Stimulated activated CD4-positive, alpha-beta T cell treated with anti-CD3 and anti-CD28 coated beads, Interleukin-12 subunit alpha, Interleukin-12 subunit beta, amount 100 ng/mL, for 4 hours (primary cell): ENCODE data around the gene PFAS.
"Not testable (repeated sequence)": the region's sequence is repeated elsewhere in the genome, so short reads cannot be mapped to it uniquely, and the experiment has no call there.

ENCODE experiments used
- DNase-seq: peaks from one replicate; pipeline ENCODE4 v3.0.0-alpha.2; 2020

PFAS gene, protein sequence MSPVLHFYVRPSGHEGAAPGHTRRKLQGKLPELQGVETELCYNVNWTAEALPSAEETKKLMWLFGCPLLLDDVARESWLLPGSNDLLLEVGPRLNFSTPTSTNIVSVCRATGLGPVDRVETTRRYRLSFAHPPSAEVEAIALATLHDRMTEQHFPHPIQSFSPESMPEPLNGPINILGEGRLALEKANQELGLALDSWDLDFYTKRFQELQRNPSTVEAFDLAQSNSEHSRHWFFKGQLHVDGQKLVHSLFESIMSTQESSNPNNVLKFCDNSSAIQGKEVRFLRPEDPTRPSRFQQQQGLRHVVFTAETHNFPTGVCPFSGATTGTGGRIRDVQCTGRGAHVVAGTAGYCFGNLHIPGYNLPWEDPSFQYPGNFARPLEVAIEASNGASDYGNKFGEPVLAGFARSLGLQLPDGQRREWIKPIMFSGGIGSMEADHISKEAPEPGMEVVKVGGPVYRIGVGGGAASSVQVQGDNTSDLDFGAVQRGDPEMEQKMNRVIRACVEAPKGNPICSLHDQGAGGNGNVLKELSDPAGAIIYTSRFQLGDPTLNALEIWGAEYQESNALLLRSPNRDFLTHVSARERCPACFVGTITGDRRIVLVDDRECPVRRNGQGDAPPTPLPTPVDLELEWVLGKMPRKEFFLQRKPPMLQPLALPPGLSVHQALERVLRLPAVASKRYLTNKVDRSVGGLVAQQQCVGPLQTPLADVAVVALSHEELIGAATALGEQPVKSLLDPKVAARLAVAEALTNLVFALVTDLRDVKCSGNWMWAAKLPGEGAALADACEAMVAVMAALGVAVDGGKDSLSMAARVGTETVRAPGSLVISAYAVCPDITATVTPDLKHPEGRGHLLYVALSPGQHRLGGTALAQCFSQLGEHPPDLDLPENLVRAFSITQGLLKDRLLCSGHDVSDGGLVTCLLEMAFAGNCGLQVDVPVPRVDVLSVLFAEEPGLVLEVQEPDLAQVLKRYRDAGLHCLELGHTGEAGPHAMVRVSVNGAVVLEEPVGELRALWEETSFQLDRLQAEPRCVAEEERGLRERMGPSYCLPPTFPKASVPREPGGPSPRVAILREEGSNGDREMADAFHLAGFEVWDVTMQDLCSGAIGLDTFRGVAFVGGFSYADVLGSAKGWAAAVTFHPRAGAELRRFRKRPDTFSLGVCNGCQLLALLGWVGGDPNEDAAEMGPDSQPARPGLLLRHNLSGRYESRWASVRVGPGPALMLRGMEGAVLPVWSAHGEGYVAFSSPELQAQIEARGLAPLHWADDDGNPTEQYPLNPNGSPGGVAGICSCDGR (N-terminal part only)

DNA sequence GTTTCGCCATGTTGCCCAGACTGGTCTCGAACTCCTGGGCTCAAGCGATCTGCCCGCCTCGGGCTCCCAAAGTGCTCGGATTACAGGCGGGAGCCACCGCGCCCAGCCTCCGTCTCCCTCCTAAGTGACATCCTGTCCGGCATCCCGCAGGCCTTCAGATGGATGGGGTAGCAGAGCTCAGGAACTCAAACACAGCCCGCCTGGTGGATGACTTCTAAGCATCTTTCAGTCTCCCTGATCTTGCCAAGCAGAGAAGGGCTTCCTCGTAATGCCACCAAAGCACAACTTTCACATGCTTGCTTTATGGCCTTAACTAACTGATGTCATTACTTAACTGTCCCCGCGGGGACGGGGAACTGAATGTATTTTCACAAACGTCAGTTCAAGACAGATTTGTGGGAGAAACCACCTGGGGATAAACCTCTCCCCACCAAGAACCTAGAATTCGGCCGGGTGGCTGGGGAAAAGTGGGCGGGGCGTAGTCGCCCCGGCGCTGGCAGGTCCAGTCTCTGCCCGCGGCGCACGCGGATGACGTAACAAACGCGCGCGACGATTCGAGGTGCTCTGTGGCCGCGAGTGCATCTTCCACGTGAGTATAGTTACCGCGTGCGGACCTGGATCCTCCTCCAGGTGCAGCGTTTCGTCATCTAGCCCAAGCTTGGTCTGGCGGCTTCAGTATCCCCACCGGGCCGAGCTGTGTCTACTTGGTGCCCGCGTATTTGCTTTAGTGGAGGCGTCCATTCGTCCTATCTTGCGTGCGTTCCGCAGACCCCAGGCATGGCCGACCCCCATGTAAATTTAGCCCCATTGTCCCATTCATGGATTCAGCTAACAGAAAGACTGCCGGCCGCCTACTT, at the start of gene PFAS:
PFAS (plus strand) TSS at position 539 of the 857 bp plus-strand sequence. CDS start 4,649 bp downstream, outside the sequence.
- peak; percentile 98 for DNase-seq

DNA sequence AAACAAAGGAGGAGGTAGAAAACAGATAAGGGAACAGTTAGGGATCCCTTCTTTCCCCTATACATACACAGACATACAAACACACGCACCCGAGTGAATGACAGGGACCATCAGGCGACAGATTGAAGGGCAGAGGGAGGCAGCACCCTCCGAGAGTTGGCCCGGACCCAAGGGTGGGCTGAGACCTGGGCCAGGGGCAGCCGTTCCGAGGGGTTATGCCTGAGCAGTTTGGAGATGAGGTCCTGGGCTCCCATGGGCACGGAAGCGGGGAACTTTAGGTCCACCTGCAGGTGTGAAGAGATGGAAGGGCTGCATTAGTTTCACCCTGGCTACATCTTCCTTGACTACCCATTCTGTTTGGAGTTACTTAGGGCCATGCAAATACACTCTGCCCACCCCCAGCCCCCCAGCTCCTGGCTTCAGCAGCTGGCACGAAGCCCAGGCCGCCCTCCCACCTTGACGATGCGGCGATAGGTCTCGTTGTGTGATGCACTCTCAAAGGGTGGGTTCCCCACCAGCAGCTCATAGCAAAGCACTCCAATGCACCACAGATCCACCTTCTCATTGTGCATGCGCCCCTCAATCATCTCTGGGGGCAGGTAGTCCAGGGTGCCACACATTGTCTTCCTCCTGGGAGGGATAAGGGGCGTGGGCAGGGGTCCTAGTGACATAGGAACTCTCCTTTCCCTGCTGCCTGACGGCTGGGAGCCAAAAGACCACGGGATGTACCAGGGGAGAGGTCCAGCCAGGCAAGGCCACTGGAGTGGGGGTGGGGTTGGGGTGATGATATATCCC, 44.1 kb upstream of the PFAS start:
- no peak for DNase-seq

DNA sequence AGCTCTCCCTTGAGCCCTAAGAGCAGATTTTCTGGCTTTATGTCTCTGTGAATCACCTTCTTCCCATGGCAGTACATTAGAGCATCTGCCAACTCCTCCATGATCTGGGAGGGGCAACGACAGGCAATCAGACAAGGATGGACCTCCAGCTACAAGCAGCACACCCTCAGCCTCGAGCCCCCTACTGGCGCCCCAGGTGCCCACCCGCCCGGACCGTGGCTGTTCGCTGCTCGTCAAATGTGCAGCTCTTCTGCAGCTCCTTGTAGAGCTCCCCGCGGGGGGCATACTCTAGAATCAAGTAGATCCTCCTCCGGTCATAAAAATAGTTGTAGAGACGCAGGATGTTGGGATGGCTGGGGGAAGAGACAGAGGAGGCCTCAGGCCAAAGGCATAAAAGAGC, 42.6 kb upstream of the PFAS start:
- DNase-seq: no peak

DNA sequence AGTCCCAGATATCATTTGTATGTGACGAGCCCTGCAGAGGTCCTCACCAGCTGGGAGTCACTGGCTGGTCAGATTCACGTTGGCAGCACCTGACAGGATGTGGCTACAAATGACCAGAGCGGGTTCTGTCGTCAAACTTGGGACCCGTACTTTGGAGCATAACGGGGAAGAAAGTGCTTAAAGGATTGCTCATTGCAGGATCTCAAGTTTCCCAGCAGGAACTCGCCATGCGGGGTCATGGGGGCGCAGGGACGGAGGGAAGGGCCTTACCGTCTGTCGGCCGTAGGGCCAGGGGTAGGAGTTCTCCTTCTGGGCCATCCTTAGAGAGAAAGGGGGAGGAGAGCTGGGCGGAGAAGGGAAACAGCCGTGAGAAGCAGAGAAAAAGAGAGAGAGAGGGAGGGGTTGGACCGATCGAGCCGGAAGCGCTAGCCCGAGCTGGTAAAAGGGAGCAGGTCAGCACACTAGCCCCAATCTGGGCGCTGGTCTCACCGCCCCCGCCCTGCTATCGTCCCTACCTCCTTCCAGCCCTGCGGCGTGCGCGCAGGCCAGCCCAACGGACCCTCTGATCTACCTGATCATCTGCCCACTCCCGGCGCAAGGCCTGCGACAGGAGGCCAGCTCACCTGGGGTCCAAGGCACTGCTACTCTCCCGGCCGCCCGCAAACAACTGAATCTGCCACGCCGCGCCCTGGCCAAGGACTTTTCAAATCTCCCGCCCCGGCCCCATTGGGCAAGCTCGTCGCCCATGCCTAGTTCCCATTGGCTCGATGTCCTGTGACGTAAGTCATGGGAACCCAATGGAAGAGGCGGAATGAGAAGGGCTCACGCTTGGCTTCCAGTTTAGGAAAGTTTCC, 39.0 kb upstream of the PFAS start, which contains the start of gene AURKB:
AURKB (minus strand) TSS at position 669 of the 854 bp plus-strand sequence; CDS start at position 318, 351 bp downstream.
- DNase-seq: peak; percentile 87

DNA sequence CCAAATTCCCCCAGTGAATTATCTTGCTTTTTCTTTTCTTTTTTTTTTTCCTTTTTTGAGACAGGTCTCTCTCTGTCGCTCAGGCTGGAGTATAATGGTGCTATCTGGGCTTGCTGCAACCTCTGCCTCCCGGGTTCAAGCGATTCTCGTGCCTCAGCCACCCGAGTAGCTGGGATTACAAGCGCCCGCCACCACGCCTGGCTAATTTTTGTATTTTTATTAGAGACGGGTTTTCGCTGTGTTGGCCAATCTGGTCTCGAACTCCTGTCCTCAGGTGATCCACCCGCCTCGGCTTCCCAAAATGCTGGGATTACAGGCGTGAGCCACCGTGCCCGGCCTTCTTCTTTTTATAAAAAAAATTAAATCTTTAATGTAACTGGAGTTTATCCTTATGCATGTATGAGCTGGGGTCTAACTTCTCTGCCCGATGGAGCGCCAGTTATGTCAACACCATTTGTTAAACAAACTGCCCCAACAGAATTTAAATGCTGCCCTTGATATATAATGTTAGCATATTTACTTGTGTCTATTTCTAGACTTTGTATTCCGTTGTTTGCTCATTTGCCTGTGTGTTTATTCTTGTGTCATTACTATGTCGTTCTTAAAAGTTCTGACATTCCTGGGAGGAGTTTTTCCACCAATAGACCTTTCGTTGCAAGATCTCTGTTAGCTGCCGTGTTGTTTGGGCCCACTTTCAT, 38.2 kb upstream of the PFAS start:
- peak; percentile 21 for DNase-seq

DNA sequence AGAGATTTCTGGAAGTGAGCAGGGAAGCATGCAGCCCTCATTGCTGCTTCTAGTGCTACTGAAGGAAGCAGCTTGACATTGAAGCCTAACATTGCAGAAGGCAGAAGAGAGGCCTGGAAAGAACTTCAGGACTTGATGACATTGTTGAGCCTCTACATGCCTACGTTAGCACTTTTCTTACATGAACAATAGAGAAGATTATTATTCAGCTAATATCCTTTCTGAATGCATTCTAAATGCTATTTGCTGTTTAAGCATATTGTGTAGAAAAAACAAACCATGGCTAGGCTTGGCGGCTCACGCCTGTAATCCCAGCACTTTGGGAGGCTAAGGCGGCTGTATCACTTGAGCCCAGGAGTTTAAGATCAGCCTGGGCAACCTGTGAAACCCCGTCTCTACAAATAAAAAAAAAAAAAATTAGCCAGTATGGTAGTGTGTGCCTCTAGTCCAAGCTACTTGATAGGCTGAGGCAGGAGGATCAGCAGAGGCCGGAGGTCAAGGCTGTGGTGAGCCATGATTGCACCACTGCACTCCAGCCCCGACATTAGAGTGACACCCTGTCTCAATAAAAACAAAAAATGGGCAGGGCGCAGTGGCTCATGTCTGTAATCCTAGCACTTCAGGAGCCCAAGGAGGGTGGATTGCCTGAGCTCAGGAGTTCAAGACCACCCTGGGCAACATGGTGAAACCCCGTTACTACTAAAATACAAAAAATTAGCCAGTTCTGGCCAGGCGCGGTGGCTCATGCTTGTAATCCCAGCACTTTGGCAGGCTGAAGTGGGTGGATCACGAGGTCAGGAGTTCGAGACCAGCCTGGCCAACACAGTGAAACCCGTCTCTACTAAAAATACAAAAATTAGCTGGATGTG, 36.5 kb upstream of the PFAS start:
- DNase-seq: no peak

DNA sequence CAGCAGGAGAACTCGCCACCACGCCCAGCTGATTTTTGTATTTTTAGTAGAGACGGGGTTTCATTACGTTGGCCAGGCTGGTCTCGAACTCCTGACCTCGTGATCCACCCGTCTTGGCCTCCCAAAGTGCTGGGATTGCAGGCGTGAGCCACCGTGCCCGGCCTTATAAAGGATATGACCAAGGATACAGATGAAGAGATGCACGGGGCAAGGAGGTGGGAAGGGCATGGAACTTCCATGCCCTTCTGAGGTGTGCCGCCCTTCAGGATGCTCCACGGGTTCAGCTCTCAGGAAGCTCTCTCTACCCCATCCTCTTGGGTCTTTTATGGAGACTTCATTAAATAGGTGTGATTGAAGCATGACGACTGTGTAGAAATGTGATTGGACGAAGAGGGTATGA, 35.1 kb upstream of the PFAS start:
- not testable (repeated sequence) for DNase-seq

DNA sequence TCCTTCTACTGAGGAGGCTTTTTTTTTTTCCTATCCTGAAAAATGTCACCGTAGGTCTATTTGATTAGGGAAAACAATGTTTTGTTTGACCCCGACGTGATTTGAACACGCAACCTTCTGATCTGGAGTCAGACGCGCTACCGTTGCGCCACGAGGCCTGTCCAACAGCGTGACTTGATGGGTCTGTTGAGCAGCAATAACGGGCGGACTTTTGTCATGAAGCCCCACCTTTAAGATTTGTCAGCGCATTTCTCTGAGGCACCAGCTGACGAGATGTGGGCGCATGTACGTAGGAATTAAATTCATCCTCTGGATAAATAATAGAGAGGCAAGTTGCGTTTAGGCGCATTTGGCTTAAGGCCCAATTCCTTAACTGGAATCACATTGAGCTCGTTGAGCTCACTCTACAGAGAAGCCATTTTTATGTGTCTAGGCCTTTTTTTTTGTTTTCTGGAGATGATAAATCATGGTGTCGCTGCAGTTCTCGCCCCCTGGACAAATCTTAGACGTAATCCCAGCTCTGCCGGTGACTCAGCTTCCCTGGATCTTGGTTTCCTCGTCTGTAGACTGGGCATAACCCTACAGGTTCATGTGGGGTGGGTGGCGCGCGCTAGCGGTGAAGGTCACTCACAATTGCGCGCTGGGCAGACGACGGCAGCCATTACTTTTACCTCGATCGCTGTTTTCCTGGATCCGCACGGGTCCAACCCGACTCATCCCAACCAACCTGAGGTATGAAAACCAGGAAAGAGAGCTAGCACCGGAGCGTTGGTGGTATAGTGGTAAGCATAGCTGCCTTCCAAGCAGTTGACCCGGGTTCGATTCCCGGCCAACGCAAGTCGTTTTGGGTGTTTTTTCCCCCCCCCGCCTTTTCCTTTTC, 28.1 kb upstream of the PFAS start:
- peak; percentile 93 for DNase-seq

DNA sequence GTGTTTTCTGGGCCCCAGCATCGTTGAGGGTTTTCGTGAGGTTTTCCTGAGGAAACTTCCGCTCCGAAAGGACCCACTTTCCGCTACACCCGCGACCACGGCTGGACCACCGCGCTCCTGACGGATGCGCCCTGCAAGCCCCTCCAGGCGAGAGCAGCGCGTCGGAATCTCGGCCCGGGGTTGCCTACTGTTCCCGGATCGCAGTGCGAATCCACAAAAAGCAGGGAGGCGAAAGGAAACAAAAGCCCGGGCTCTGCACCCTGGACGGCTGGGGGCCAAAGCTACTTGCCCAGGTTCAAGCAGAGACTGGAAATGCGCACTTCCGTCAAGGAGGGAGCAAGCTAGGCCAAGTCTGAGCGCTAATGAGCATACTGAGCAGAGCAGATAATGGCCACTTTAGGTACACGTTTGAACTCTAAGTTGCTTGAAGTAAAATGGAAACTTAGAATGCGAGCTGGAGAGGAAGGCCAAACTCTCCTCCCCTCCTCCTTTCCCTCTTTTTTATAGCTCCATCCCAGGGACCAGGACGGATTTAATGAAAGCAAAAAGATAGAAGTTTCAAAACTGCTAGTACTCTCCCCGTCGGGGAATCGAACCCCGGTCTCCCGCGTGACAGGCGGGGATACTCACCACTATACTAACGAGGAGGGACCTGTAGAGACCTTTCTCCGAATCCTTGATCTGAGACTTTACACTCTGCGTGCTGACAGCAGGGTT, 27.3 kb upstream of the PFAS start:
- peak; percentile 90 for DNase-seq

DNA sequence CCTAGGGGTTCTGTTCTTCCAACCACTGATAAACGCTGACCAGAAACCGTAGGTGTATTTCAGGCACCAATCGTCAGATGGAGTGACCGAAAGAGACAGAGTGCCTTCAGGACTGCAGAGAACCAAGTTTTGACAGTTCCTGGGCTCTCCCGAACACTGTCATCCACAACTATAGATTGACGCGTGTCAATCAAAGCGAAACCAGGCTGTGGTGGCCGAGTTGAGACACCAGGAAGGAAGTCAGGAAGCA, 26.8 kb upstream of the PFAS start:
- no peak for DNase-seq

DNA sequence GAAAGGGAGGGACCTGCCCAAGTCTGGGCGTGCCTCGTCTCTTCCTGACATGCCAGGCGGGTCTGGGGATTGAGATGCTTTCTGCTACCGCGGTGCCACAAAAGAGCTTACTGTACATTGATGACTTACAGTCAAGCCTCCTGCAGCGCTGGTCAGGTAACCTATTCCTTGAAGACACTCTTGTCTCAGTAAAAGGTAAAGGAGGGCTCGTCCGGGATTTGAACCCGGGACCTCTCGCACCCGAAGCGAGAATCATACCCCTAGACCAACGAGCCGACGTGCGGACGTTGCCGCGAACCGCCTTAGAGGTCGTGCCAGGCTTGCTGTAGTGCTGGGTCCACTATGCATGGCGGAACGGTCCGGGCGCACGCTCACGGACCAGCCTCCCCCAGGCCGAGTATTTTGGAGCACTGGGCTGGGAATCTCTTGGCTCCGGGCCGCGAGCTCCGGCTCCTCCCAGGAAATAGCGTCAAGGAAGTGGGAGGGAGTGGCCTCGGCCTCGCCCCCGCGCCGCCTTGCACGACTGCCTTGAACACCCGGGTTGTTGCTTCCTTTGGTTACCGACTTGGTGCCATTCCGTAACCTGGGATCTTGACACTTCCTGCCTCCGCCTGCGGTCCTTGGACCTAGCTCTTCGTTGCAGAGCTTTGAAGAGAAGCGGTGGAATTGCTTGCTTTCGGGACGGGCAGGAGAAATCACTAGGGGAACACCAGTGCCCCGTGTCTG, 26.3 kb upstream of the PFAS start:
- DNase-seq: peak; percentile 90

DNA sequence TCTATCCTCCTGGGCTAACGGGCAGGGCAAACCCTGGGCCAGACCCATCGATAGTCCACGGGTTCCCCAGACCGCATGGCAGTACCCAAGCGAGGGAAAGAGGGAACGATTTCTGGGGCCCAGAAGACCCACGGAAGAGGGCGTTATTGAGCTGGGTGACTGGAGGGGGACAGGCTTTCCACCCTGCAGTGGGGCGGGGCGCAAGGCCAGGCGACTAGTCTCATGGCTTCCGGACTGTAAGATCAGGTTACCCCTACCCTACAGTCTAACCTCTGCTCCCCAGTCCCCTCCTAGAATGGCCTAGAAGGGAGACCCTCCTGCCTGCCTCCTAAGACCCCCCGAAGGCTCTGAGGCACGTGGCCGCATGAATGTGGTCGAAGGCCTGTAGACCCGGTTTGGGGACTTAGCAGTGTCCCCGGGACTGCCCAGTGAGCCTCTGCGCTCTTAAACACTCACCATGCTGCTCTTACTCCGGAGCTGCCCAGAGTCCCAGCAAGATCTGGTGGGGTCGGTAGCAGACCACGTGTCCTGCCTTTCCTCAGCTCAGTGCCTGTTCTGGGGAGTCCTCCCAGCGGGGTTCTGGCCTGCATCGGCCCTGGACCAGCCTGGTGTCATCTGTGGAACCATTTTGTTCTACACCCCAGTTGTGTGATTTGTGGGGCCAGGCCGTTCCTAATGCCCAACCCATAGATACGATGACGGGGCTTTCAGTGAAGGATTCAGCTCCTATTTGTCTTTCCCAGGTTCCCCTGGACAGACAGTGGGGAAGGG, 25.5 kb upstream of the PFAS start:
- peak; percentile 58 for DNase-seq

DNA sequence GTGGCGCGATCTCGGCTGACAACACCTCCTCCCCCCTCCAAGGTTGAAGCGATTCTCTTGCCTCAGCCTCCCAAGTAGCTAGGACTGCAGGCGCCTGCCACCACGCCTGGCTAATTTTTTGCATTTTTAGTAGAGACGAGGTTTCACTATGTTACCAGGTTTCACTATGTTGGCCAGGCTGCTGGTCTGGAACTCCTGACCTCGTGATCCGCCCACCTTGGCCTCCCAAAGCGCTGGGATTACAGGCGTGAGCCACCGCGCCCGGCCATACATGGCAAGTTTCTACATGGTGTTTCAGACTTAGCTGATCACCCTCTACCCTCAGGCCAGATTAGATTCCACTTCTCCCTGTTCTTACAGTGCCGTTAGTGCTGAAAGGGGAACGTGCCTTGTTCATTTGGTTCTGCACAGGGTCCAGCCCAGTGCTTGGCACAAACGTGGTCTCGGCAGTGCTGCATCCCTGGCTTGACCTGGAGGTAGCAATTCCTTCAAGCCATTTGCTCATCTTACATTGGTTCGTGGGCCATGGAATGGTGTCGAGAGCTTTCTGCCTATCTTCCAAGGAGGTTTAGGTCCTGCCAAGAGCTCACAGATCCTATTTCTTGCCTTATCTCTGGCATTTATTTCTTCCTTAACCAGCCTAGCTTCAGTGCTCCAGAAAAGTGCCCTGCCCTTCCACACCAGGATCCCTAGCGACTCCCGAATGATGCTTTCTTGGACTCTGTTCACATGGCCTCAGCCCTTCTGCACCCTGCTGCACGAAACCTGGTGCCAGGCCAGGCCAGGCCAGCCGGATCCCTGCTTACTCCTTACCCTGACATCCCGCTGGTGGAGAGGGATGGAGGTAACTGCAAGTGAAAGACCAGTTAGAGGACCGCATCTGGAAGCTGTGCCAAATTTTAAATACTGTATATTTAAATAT, 23.9 kb upstream of the PFAS start:
- DNase-seq: no peak
